Activated gamma-delta T cell treated with anti-CD3 and anti-CD28 coated beads, Interleukin-2, amount 50 U/mL, for 16 hours (primary cell): ENCODE results near the gene ABCC9.

Experiments
- DNase-seq: peaks from one replicate; pipeline ENCODE4 v3.0.0-alpha.2; 2020; ENCODE audit warnings: low read depth

The ABCC9 gene

GRCh38 chr12:21773806-21774205 lies 167.4 kb downstream of the ABCC9 start:
- no peak for DNase-seq

- no peak for DNase-seq
Observed at GRCh38 chr12:21773263-21773741, 167.9 kb downstream of the ABCC9 start.

DNA sequence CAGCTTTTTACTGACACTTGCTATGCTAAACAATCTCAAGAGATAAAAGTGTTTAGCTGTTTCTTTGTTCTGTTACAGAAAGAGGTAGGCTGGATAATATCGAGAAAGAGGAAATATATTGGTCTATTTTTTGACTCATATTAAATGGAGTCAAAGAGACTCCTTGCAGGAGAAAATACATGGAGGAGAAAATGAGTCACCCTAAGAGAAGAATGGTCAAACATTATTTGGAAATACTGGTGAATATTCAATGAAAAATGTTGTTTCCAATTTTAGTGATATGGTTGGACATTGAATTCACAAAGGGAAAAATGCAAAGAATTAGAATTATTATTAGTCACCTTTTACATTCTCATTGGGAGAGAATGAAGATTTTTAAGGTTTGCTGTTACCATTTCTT lies 169.9 kb downstream of the ABCC9 start:
- no peak for DNase-seq

GRCh38 chr12:21769307-21769706 lies 171.9 kb downstream of the ABCC9 start:
- no peak for DNase-seq

DNA sequence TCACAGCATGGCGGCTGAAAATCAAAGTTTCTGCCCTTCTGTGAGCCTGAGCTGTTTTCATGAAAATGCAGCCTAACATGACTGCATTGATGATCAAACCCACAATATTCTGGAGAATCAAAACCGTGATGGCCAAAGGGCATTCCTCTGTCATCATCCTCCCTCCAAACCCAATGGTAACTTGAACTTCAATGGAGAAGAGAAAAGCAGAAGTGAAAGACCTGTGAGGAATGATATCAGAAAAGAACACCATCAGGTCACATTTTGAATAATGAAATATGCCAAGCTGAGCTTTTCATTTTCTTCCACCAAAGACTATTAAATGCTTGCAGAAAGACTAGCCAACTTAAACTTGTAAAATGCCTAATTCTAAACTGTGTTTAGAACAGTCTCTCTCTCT lies 174.8 kb downstream of the ABCC9 start:
- DNase-seq = no peak

DNA sequence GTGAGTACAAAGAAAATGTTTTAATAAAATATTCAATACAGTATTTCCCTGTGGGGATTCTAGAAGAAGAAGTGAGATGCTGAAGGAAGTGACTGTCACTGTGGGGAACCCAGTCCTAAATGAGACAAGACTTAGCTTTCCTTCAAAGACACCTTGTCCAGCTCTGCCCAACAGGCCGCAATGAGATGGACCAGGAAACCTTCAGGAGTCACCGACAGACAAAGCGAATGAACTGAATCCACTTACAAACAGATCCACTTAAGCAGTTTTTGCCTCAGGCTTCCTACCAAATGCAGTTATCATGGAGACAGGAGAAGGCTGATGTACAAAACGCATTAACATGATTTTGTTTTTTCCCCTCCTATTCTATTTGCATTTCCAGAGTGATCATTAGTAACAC lies 176.3 kb downstream of the ABCC9 start:
- DNase-seq = no peak

DNA sequence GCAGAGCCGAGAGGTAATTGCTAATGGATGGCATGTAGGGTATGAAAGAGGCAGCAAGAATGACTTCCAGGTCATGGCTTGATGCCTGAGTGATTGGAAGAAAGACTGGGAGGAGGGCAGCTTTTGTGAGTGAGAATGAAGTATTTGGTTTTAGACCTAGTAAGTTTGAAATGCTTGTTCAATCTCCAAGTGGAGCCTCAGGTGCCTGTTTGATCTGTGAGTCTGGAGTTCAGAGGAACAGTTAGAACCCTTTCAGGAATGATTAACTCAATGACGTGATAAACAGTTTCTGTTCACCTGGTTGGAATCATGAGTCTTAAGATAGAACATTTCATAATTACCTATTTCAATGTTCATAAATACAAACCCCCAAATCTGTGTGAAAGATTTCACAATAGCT lies 177.2 kb downstream of the ABCC9 start:
- DNase-seq = no peak

DNA sequence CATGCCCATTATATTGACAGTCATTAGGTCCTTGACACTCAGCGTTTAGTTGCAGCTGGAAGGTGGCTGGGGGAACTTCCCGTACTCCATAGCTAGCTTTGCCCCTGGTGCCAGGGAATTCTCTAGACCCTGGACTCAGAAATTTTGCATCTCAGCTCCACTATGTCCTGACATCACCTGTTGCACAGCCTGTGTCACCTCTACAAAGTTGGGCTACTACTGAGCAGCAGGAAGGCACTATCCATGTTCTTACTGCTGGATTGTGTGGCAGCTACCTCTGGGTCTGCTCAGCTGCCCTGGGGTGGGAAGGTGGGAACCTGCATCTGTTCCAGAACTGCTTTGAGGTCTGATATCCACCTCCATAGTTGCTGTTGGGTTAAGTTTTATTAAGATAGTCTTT lies 177.7 kb downstream of the ABCC9 start:
- no peak for DNase-seq

DNA sequence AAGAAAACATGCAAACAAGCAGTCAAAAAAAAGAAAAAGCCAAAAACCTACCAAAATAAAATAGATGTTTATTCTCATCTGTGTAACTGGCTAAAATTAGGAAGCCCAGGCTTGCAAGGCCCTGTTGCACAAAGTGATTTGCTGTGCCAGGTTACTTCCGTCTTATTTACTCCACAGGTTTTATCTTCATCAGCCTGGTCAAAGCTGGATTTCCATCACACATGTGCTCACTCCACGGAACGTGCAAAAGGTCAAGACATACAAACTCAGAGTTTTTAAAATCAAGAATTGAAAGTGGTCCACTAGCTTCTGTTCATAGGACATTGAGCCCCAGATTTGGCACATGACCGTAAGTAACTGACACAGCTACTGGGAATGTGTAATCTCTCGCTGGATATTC lies 181.5 kb downstream of the ABCC9 start:
- DNase-seq = no peak

GRCh38 chr12:21757735-21758134 lies 183.5 kb downstream of the ABCC9 start:
- DNase-seq = no peak

- no peak for DNase-seq
Observed at GRCh38 chr12:21756699-21757098, 184.5 kb downstream of the ABCC9 start.

DNA sequence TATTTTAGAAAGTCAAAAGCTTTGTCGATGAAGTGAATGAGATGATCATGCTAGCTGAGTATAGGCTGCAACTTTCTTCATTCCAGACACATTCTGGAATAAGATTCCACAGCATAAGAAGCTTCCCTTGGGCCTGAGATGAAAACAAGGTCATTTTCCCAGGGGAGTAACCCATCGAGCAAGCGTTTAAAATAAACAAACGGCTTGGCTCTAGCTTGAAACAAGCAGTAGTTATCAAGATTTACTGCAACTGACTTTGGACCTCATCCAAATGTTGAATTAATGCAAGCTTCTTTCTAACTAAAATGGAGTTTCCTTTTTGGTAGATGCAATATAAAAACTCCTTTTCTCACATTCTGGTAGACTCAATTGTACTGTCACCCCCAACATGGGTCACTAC lies 189.7 kb downstream of the ABCC9 start:
- no peak for DNase-seq
